GM12801 (cell line): ENCODE results near the gene ZNF653.

Experiments used
- TF ChIP-seq, protein P1 (sequence below): IDR thresholded peaks from one replicate; pipeline ENCODE4 v1.5.1; 2011; ENCODE audit warnings: control low read depth; ENCODE audit not compliant: insufficient read length; ENCODE audit errors: extremely low read depth

ZNF653 gene

DNA sequence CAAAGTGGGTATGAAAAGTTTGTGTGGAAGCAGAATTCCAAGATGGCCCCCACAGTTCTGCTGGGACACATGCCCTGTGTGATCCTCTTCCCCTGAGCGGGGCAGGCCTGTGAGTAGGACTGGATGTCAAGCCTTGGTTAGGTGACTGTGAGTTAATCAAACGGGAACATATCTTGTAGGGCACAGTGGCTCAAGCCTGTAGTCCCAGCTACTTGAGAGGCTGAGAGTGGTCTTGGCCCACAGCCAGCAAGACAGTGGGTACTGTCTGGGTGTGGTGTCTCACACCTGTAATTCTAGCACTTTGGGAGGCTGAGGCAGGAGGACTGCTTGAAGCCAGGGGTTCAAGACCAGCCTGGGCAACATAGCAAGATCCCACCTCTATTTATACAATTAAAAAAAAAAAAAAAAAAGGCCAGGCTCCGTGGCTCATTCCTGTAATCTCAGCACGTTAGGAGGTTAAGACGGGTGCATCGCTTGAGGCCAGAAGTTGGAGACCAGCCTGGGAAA is 6.4 kb downstream of the ZNF653 start:
- TF ChIP-seq, protein P1, sequence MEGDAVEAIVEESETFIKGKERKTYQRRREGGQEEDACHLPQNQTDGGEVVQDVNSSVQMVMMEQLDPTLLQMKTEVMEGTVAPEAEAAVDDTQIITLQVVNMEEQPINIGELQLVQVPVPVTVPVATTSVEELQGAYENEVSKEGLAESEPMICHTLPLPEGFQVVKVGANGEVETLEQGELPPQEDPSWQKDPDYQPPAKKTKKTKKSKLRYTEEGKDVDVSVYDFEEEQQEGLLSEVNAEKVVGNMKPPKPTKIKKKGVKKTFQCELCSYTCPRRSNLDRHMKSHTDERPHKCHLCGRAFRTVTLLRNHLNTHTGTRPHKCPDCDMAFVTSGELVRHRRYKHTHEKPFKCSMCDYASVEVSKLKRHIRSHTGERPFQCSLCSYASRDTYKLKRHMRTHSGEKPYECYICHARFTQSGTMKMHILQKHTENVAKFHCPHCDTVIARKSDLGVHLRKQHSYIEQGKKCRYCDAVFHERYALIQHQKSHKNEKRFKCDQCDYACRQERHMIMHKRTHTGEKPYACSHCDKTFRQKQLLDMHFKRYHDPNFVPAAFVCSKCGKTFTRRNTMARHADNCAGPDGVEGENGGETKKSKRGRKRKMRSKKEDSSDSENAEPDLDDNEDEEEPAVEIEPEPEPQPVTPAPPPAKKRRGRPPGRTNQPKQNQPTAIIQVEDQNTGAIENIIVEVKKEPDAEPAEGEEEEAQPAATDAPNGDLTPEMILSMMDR: no peak

DNA sequence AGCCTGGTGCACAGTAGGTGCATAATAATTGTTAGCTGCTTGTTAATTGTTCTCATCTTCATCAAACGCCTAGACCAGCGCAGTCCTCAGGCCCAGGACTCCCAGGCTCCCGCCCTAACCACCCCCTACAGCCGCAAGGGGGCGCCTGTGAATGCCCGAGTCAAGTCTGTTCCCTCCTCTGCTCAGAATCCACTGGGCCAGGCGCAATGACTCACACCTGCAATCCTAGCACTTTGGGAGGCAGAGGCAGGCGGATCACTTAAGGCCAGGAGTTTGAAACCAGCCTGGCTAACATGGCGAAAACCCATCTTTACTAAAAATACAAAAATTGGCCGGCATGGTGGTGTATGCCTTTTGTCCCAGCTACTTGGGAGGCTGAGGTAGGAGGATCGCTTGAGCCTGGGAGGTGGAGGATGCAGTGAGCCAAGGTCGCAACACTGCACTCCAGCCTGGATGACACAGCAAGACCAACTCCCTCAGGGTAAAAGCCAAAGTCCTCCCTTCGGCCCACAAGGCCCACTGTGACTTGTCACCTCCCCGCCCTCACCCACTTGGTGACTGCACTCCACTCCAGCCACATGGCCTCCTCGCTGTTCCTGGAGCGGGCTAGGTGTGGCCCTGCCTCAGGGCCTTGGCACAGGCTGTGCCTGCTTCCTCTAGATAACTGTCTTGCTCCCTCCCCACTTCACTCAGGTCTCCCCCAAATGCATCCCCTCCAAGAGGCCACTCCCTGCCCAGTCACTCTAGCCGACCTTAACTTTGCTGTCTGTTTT is 9.1 kb downstream of the ZNF653 start:
- TF ChIP-seq, protein P1: no peak

DNA sequence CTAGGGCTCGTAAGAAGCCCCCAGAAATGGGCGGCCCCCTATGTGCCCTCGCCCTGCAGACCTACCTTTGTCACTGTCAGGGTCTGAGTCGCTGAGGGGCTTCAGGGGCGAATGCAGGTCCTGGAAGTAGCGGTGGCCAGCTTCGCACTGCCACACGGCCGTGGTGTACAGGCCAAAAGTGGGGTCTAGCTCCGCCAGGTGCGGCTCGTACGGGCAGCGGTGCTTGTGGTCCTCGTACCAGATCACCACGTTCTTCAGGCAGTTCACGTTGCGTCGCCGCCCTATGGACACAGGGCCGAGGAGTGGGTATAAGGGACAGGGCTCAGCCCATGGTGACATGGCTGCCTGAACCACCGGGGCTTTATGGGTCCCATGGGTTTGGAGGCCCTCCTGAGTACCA is 9.8 kb downstream of the ZNF653 start:
- TF ChIP-seq, protein P1: no peak

DNA sequence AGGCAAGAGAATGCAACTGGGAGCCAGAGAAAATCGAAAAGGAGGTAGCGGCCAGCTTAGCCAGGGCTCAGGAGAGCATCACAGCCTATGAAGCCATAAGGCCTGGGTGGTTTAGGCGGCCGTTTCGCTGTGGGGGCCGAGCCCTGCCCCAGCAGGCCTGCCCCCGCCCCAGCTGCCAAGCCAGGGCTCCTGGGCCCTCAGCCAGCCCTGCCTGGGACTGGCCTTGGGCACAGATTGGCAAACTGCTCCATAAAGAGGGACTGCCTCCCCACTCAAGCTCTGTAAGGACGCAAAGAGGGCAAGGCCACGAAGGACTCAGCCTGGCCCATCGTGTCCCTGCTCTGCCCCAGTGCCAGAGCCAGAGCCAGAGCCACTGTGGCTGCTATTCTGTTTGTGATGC is 10.2 kb downstream of the ZNF653 start:
- TF ChIP-seq, protein P1: no peak

DNA sequence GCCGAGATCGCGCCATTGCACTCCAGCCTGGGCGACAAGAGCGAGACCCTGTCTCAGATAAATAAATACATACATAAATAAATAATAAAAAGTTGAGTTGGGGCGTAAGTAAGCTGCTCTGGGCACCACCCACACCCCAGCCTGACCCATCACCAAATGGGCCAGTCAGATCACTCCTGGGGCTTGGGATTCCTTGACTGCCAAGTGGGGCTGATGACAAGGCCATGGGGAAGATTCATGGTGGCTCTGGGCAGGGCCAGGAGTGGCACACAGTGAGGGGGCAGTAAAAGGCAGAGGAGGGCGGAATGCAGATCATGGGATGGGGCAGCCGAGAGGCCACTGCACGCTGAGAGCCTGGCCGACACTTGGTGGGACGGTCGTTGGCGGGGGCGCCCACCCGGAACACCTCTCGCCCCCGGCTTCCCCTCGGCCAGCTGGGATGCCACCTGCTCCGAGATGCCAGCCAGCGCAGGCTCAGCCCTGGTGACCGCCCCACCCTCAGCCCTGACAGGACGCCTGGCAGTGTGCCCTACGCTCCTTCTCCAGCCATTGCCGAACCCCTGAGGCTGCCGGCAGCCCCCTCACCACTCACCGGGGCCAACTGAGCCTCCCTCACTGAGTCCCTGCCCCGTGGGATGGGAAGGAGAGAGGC is 10.9 kb downstream of the ZNF653 start:
- TF ChIP-seq, protein P1: no peak

DNA sequence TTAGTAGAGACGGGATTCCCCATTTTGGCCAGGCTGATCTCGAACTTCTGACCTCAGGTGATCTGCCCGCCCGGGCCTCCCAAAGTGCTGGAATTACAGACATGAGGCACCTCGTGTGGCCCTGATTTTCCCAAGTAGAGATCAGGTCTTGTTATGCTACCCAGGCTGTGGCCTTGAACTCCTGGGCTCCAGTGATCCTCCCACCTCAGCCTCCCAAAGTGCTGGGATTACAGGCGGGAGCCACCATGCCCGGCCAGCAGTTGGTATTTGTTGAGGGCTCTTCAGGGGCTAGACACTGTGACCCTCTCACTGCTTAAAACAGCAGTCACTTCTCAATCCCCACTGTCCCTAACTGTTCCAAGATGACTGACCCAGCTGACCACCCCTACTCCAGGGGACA is 16.3 kb downstream of the ZNF653 start:
- TF ChIP-seq, protein P1: no peak

DNA sequence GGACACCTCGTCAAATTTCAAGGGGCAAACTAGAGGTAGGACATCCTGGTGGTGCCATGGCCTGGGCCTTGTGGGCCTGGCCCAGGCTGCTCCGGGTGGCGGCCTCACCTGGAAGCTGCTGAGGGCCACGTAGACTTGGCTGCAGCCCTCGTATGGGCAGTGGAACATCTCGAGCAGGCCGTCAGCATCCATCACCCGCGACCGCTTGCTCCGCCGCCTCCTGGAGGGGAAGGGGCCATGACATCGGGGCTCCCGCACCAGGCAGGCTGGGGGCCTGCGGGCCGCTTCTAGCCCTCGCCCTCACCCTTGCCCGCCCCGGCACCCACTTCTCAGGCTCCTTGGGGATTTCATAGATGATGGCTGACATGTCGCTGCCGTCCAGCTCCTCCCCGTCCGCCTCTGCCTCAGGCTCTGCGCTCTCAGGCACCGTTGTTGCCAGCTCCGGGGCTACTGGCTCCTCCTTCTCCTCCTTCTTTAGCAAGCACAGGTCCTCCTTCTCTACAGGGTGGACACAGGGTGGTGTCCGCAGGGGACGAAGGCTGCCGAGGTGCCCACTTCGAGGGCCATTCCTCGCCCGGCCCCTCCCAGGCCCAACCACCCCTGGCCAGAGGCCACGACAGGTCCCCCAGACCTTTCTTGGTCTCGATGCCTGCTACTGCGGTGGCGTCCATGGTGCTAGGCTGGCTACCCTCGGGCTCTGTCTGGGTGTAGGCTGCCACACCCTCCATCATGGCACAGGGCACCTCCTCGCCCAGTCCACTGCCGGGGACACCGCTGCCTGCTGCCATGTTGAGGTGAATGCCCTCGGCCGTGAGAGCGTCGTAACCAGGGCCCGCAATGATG is 18.8 kb downstream of the ZNF653 start:
- TF ChIP-seq, protein P1: no peak
